ENCODE results near the gene PER2.

The PER2 gene

DNA sequence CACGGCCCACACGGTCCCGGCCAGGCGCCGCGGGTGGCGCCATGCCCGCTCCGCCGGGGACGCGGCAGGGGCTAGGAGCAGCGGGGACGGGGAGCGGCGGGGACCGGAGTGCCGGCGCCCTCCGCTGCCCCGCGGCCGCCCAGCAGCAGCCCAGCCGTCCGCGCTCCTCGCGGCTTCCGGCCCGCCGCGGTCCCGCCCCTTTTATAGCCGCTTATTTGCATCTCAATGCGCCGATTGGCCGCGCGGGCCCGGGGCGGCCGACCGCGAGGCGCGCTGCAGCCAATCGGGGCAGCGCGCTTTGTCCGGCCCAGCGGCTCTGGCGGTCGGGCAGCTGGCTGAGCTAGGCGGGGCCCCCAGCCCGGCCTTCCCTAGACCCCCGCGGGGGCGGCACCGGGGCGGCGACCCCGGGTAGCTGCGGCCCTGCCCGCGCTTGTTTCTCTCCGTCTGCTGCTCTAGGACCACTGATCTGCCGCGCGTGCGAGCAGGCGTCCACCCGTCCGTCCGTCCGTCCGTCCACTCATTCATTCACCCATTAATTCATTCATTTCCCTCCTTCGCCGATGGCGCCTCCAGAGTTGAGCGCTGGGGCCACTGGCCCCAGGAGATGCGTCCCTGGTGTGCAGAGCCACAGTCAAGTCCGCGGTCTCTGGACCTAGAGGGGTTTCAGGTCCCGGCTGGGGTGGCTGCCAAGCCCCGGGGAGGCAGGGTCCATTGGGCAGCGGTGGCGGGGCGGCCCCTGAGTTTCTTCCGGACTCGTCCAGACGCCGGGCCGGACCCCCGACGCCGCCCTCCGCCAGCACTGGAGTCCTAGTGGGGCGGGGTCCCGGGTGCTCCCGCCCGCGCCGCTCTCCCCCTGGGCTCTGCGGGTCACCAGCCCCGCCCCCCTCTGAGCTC lies 48.3 kb downstream of the PER2 start, which contains the start of gene HES6:
Gene HES6 (minus strand): TSS at position 176 of the 894 bp plus-strand sequence. CDS start 133 bp downstream, at position 43.
- TF ChIP-seq, protein P1, sequence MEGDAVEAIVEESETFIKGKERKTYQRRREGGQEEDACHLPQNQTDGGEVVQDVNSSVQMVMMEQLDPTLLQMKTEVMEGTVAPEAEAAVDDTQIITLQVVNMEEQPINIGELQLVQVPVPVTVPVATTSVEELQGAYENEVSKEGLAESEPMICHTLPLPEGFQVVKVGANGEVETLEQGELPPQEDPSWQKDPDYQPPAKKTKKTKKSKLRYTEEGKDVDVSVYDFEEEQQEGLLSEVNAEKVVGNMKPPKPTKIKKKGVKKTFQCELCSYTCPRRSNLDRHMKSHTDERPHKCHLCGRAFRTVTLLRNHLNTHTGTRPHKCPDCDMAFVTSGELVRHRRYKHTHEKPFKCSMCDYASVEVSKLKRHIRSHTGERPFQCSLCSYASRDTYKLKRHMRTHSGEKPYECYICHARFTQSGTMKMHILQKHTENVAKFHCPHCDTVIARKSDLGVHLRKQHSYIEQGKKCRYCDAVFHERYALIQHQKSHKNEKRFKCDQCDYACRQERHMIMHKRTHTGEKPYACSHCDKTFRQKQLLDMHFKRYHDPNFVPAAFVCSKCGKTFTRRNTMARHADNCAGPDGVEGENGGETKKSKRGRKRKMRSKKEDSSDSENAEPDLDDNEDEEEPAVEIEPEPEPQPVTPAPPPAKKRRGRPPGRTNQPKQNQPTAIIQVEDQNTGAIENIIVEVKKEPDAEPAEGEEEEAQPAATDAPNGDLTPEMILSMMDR (conservative IDR thresholded peaks at IDR 0.05) = 0 out of 2 replicates have a peak, but pooled peaks have one; percentile 8
- peak within 1 kb of the TSS; percentile 59 for H3K27ac ChIP-seq

DNA sequence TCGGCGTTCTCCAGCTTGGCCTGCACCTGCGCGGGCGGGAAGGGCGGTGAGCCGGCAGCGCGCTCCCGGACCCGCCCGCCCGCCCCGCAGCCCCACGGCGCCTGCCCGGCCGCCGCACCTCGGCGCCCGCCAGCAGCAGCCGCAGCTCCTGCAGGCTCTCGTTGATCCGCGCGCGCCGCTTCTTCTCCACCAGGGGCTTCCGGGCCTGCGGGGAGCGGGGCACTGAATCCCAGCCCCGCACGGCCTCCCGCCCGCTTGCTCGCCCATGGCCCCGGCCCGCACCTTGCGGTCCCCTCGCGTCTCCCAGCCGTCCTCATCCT lies 48.9 kb downstream of the PER2 start:
- H3K27ac ChIP-seq = peak overlapping the region; percentile 59
- TF ChIP-seq, protein P1 (conservative IDR thresholded peaks at IDR 0.05) = no peak

DNA sequence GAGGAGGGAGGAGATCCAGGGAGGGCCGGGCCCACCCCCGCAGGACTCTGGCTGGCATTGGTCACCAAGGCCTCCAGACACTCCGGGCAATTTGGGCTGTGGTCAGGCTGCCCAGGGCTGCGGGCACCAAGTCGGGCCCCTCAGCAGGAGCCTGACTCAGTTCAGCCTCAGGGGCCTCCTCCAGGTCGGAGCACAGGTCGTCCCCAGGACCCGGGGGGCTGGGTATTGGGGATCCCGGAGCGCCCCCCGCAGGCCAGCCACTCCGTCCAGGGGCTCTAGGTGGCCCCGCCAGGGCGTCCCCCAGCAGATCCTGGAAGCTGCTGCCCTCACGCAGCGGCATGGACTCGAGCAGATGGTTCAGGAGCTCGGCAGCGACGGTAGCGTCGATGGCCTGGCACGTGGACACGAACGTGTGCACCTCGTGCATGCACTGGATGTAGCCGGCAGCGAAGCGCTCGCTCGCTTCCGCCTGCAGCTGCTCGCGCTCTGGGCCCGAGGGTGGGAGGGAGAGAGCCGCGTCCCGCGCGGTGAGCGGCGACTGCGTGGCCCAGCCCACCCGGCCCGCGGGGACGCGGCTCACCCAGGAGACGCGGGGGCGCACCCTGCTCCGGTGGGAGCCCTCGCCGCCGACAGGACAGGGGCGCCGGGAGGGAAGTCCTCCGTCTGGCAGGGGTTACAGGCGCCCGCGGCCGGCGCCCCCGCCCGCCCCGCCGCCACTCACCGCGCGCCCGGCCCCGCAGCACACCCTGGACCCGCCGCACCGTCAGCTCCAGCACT lies 49.5 kb downstream of the PER2 start:
- TF ChIP-seq, protein P1 (conservative IDR thresholded peaks at IDR 0.05) = no peak
- peak overlapping the region; percentile 59; the same call in 1 of the 2 replicates for H3K27ac ChIP-seq

DNA sequence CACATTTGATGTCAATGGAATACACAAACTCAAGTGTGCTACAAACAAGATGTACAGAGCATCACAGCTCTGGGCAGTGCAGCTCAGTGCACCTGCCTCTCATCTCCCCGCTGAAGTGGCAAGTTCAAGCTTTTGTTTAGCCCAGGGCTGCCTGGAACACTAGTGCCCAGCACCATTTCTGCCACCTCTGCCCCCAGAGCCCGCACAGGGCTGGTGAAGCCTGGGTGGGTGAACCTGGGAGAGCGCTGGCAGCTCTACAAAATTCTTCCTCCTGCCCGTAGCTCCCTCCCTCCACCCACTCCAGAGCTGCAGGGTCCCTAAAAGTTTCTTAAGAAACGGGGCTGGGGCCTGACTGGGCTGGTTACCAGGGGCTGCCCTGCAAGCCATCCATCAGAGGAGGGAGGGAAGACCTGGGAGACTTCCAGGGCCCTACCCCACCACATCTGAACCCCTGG lies 50.1 kb downstream of the PER2 start:
- TF ChIP-seq, protein P1 (conservative IDR thresholded peaks at IDR 0.05) = no peak
- no peak overlapping the region for H3K27ac ChIP-seq

DNA sequence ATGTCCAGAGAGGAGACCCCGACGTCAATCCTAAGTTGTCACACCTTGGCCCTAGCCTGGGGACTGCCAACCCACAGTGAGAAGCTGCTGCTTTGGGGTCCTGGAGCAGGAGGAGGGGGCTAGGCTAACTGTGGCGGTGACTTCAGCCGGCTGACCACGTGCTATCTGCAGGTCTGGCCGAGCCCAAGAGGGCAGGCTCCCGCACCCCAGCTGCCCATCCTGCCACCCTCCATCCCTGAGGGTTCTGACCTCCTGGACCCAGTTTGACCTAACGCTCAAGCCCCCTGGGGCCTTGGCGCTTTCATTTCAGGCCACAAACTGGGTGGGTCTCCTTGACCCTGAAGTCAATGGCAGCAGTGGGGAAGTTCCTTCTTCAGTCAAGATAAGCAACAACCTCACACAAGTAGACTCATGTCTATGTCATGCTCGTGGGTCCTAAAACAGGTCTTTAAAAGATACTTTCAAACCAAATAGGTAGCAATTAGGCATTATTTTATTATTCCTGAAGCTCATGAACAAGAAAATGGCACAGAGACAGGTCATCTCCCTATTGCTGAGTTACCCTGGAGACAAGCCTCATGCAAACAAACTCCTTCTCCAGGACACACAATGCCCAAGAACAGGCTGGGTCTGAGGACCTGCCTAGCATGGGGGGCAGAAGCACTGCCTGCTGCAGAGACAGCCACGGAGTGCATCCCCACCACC lies 50.8 kb downstream of the PER2 start:
- TF ChIP-seq, protein P1 (conservative IDR thresholded peaks at IDR 0.05) = no peak
- H3K27ac ChIP-seq = no peak overlapping the region

DNA sequence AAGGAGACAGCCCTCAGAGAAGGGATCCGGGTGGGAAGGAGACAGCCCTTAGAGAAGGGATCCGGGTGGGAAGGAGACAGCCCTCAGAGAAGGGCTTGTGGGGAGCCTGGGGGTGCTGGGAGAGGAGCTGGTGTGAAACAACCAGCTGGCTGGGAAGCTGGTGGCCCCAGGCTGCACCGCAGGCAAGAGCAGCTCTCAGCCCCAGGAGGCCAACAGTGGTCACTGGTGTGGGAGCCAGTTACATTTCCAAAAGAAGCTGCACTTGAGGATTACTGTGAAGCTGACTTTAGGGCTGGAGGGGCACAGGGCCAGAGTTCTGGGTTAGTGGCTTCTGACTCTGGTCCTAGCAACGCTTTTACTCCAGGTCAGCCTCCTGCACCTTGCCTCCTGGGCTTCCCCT lies 51.8 kb downstream of the PER2 start:
- TF ChIP-seq, protein P1 (conservative IDR thresholded peaks at IDR 0.05) = no peak
- no peak overlapping the region for H3K27ac ChIP-seq

DNA sequence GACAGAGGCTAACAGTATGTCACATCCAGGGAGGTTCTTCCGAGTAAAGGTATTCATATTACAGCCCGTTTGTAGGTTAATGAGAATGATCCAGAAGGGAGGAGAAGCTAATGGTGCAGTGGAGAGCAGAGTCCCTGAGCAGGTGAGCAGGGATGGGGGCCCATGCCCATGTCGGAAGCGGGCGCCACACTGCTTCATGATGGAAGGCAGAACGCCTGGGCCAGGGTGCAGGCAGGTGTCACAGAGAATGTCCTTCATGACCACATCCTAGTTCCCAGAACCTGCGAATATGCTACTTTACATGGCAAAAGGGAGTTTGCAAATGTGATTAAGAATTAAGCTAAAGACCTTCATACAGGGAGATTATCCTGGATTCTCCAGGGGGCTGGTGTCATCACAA lies 52.6 kb downstream of the PER2 start:
- no peak overlapping the region for H3K27ac ChIP-seq
- TF ChIP-seq, protein P1 (conservative IDR thresholded peaks at IDR 0.05) = no peak

Measured in VCaP (cell line).